ENCODE data around the gene IFT74. TPM values are rescaled to one million over a fixed set of nuclear protein-coding genes. Genes with fewer than 3 reads are reported as not detected.

IFT74 gene
- 16.9 and 76.9 TPM in 2 replicates for total RNA-seq

DNA sequence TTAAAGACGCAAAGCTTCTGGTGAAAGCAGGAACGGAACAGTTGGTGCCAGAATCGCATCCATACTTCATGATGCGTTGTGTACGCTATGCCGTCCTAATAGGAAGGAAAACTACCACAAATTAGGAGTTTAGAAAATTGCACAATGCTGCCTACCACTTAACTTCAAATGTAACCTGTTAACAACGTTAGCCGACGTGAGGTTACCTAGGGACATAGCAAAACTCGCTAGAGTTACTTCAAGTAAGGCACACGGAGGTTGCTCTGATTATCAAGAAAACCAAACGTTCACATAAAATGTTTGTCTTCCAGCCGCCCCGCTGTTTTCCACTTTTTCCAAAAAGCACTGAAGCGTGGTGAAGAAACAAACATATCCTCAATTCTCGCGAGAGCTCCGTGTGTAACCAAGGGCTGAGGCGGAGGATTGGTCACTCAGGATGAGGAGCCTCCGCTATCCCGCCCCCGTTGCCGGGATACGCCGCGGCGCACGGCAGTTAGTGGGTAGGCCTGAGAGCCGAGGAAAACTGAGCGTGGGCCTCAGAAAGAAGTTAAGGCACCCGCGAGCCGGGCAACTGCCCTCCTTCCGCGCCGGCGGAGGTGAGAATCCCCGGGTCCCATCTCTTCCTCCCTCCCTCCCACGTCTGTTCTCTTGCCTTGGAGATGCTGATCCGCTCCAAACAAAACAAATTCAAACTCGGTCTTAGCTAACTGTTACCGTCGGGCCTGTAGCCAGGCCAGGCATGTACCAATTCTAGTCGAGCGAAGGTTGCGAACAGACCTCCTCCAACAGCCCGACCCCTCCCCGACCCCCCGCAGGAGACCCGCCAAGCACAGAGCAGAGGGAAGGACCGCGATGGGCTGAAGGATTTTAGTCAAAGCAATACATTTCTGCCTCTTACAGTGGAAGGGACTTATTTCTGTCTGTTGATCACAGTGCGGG, at the start of gene IFT74:
TSS of gene IFT74 (plus strand) at position 492 of the 939 bp plus-strand sequence. CDS start 5,556 bp downstream, outside the sequence.

GRCh38 chr9:26946753-26947727, 9.2 kb upstream of the IFT74 start, which contains the start of gene PLAA:
PLAA (minus strand) TSS chr9:26947242; CDS start chr9:26947045, 197 bp downstream.

GRCh38 chr9:27005491-27005890, 49.3 kb downstream of the IFT74 start, which contains the start of gene LRRC19:
LRRC19 (minus strand) TSS chr9:27005672; CDS start chr9:26999694, 5,978 bp downstream.

DNA sequence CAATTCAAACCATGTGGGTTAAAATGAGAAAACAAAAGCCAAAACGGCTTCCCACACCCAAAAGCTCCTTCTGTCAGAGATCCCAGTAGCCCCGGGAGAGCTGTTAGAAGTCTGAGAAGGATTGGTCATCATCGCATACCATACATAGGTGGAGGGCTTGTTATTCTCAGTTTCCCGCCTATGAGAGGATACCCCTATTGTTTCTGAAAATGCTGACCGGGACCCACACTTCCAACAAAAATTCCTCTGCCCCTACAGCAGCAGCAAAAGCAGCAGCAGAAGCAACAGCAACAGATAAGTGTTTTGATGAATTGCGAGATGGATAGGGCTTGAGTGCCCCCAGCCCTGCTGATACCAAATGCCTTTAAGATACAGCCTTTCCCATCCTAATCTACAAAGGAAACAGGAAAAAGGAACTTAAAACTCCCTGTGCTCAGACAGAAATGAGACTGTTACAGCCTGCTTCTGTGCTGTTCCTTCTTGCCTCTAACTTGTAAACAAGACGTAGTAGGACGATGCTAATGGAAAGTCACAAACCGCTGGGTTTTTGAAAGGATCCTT, 152.8 kb downstream of the IFT74 start, which contains the start of gene TEK:
TSS of gene TEK (plus strand) at position 245 of the 561 bp plus-strand sequence. CDS start 366 bp downstream, outside the sequence.

Other genes with a start within 250 kb of the IFT74 start
- 20.8 and 24.7 TPM in 2 replicates for gene CAAP1, start 63.6 kb upstream of the IFT74 start, total RNA-seq
- gene PLAA, start 9.2 kb upstream of the IFT74 start, total RNA-seq: 51.4 and 67.2 TPM in 2 replicates
- gene LRRC19, start 49.3 kb downstream of the IFT74 start, total RNA-seq: not detected in 2 replicates
- 15.7 and 89.3 TPM in 2 replicates for gene TEK, start 152.8 kb downstream of the IFT74 start, total RNA-seq